A673 (cell line): ENCODE measurements around the gene BATF3. TPM values are rescaled to one million over a fixed set of nuclear protein-coding genes. Genes with fewer than 3 reads are reported as not detected.

Experiments
- BruUV-seq: library from RNA; stranded (reverse); fragments of 400-500 nt; replicated peaks from 2 replicates; lab custom pipeline; 2021; lab: Mats Ljungman, UMichigan
- CTCF ChIA-PET: fragments of 300-600 bp; sonication (Branson Sonifier 250); formaldehyde crosslinking; loops from one replicate; lab custom pipeline; 2022; ENCODE audit warnings: antibody characterized with exemption; lab: Charles Lee
- POLR2A ChIA-PET: fragments of 300-600 bp; sonication (Branson Sonifier 250); formaldehyde crosslinking; loops from one replicate; lab custom pipeline; 2022; ENCODE audit warnings: antibody characterized with exemption; ENCODE audit not compliant: low non-redundant PET; lab: Charles Lee
- DNase-seq: peaks from one replicate; pipeline ENCODE4 v3.0.0-alpha.2; 2015; ENCODE audit warnings: low spot score
- H3K27ac ChIP-seq: fragments of 200-600 bp; sonication (generic); 2 replicates; pipeline ENCODE4 v1.5.1; 2016; ENCODE audit warnings: mixed run types, low read depth, mild to moderate bottlenecking, mixed read lengths, antibody characterized with exemption, low read length; ENCODE audit not compliant: poor library complexity, severe bottlenecking
- H3K27me3 ChIP-seq: fragments of 200-600 bp; sonication (generic); replicated peaks from 2 replicates; pipeline ENCODE4 v1.6.1; 2017; ENCODE audit warnings: mixed run types, low read depth, mild to moderate bottlenecking, mixed read lengths, antibody characterized with exemption, low read length; ENCODE audit not compliant: insufficient read depth, poor library complexity
- H3K36me3 ChIP-seq: fragments of 200-600 bp; sonication (generic); 2 replicates; pipeline ENCODE4 v1.6.1; 2016; ENCODE audit warnings: mixed run types, mild to moderate bottlenecking, mixed read lengths, antibody characterized with exemption, low read length; ENCODE audit not compliant: insufficient read depth, poor library complexity, severe bottlenecking
- H3K4me1 ChIP-seq: fragments of 200-600 bp; sonication (generic); 2 replicates; pipeline ENCODE4 v1.6.1; 2017; ENCODE audit warnings: mixed run types, mild to moderate bottlenecking, mixed read lengths, antibody characterized with exemption, low read length; ENCODE audit not compliant: insufficient read depth, poor library complexity, severe bottlenecking
- H3K4me3 ChIP-seq: fragments of 200-600 bp; sonication (generic); 2 replicates; pipeline ENCODE4 v1.5.1; 2016; ENCODE audit warnings: low read depth, mixed run types, mild to moderate bottlenecking, mixed read lengths, low read length; ENCODE audit not compliant: poor library complexity, severe bottlenecking
- H3K9me3 ChIP-seq: fragments of 200-600 bp; sonication (generic); 2 replicates; pipeline ENCODE4 v1.6.1; 2016; ENCODE audit warnings: mixed run types, low read depth, mild to moderate bottlenecking, mixed read lengths, antibody characterized with exemption, low read length; ENCODE audit not compliant: poor library complexity, severe bottlenecking
- CTCF ChIP-seq: fragments of 300-800, 200-600 bp; sonication (generic); conservative IDR thresholded peaks from 2 replicates; pipeline ENCODE4 v1.5.1; 2017; ENCODE audit warnings: low read depth, mild to moderate bottlenecking, antibody characterized with exemption, low read length, moderate library complexity, mixed read lengths
- EZH2 ChIP-seq: fragments of 200-600 bp; sonication (generic); IDR thresholded peaks from 2 replicates; pipeline ENCODE4 v1.6.1; 2017; ENCODE audit warnings: borderline replicate concordance, low read depth, mild to moderate bottlenecking, mixed read lengths, antibody characterized with exemption, low read length; ENCODE audit not compliant: poor library complexity, severe bottlenecking
- intact Hi-C: fragments of 100-400 bp; cut with micrococcal nuclease; formaldehyde crosslinking; loops from one replicate; pipeline ENCODE4 v1.10.0; 2022; ENCODE audit not compliant: unreplicated experiment
- total RNA-seq: library from RNA; stranded (reverse); gene quantifications from 2 replicates; pipeline ENCODE4 v1.2.3, GENCODE V29; 2021

Gene BATF3
- total RNA-seq, 1 experiment from 2014 or later = 6.9 TPM

GRCh38 chr1:212699104-212699624, 476 bp downstream of the BATF3 start:
- Histone ChIP-seq H3K27me3 (peaks cover 28% of the 10 kb centered on the region), H3K27ac (no peak overlapping the region), H3K9me3 (no peaks in the 10 kb centered on the region), H3K4me3 (peak overlapping the region; percentile 49), H3K36me3 (no peaks in the 10 kb centered on the region), H3K4me1 (peaks cover 18% of the 10 kb centered on the region)
- peak; percentile 67 for DNase-seq
- BruUV-seq = no TSS peak
- peak; percentile 62 for TF ChIP-seq CTCF
- no peak for TF ChIP-seq EZH2
- intact Hi-C loops = no loop called here
- ChIA-PET POLR2A (no interaction called here), CTCF (interaction anchor here (0.6 to 1.0 kb wide), 3 partner anchors 9 to 185 kb away, joined by 3 to 4 read pairs (median 3); no protein-coding TSS in a partner anchor)

GRCh38 chr1:212698467-212699103, 1.1 kb downstream of the BATF3 start:
- POLR2A ChIA-PET = no interaction called here
- H3K27me3 ChIP-seq = peaks cover 28% of the 10 kb centered on the region
- BruUV-seq = no TSS peak

GRCh38 chr1:212696721-212697331, 2.8 kb downstream of the BATF3 start:
- H3K27me3 ChIP-seq = peaks cover 28% of the 10 kb centered on the region
- no peak for DNase-seq
- CTCF ChIA-PET = no interaction called here

More at GRCh38 chr1:212698467-212699103, 1.1 kb downstream of the BATF3 start:
- Histone ChIP-seq H3K9me3 (no peaks in the 10 kb centered on the region), H3K27ac (no peak overlapping the region), H3K4me3 (peak overlapping the region; percentile 49), H3K4me1 (peaks cover 18% of the 10 kb centered on the region), H3K36me3 (no peaks in the 10 kb centered on the region)
- TF ChIP-seq EZH2 (no peak), CTCF (no peak)
- intact Hi-C loops = no loop called here
- DNase-seq = no peak
- CTCF ChIA-PET = interaction anchor here (0.6 to 1.0 kb wide), 2 partner anchors 34 to 185 kb away, joined by 3 read pairs; no protein-coding TSS in a partner anchor

More at GRCh38 chr1:212696721-212697331, 2.8 kb downstream of the BATF3 start:
- BruUV-seq = no TSS peak
- Histone ChIP-seq H3K4me3 (no peak overlapping the region), H3K36me3 (no peaks in the 10 kb centered on the region), H3K27ac (no peak overlapping the region), H3K9me3 (no peaks in the 10 kb centered on the region), H3K4me1 (peaks cover 18% of the 10 kb centered on the region)
- POLR2A ChIA-PET = no interaction called here
- intact Hi-C loops = no loop called here
- TF ChIP-seq EZH2 = no peak
- no peak for TF ChIP-seq CTCF
